ENCODE results near the gene TWF1. TPM values are rescaled to one million over a fixed set of nuclear protein-coding genes. Genes with fewer than 3 reads are reported as not detected.
A peak's percentile ranks its signal among the peaks of the same experiment; 100 is the strongest.

TWF1 gene
- total RNA-seq, 2 donors from 2014 or later: 115 to 149 TPM

DNA sequence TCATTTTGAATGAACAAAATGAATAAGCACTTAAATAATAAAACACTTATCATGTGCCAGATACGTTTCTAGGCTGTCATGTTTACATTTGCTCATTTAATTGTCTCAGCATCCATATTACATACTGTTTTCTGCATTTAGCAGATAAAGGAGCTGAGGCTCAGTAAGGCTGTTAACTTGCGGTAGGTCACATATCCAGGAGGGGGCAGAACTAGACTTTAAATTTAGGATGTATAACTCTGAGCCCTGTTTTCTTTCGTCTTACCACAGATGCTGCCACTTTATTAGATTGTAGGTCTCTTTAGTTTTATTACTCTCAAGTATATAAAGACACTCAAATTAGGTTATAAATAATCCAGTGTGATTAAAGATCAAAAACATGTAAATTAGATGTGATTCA is 29.6 kb downstream of the TWF1 start:
- H3K4me1 ChIP-seq: no peaks in the 10 kb centered on the region
- intact Hi-C loops (cut with DNase I): loop anchor here (5.0 kb wide), 1 partner anchor 106 kb away; no protein-coding TSS in a partner anchor
- no peak overlapping the region for H3K4me3 ChIP-seq
- H3K27me3 ChIP-seq: no peaks in the 10 kb centered on the region
- H3K9ac ChIP-seq (ENCODE audit: low read depth in 2 of 2, low read length in 2 of 2): no peak overlapping the region
- H3K9me3 ChIP-seq: no peaks in the 10 kb centered on the region
- H3K27ac ChIP-seq: no peak overlapping the region
- H3K36me3 ChIP-seq: no peaks in the 10 kb centered on the region
- DNase-seq: no peak
- TF ChIP-seq, protein P1, sequence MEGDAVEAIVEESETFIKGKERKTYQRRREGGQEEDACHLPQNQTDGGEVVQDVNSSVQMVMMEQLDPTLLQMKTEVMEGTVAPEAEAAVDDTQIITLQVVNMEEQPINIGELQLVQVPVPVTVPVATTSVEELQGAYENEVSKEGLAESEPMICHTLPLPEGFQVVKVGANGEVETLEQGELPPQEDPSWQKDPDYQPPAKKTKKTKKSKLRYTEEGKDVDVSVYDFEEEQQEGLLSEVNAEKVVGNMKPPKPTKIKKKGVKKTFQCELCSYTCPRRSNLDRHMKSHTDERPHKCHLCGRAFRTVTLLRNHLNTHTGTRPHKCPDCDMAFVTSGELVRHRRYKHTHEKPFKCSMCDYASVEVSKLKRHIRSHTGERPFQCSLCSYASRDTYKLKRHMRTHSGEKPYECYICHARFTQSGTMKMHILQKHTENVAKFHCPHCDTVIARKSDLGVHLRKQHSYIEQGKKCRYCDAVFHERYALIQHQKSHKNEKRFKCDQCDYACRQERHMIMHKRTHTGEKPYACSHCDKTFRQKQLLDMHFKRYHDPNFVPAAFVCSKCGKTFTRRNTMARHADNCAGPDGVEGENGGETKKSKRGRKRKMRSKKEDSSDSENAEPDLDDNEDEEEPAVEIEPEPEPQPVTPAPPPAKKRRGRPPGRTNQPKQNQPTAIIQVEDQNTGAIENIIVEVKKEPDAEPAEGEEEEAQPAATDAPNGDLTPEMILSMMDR (IDR thresholded peaks at IDR 0.05): peak; percentile 18

DNA sequence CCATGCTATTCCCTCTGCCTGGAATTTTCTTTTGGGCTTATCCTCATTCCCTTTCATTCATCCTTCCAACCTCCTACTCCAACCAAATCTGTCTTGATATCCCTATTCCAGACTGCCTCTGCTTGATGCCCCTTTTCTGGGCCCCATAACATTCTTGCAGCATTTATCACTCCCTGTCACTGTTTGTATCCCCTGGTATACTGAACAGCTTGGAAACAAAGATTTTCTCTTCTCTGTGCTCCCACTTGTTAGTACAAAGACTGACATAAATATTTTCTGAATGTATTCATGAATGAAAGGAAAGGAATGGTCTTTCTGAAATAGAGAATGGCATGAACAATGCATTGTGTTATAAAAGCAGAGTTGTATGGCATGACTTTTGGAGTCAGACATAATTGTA is 39.8 kb downstream of the TWF1 start:
- no peak for DNase-seq
- Histone ChIP-seq H3K9ac (ENCODE audit: low read depth in 2 of 2, low read length in 2 of 2) (no peak overlapping the region), H3K27me3 (no peaks in the 10 kb centered on the region), H3K36me3 (no peaks in the 10 kb centered on the region), H3K9me3 (no peaks in the 10 kb centered on the region), H3K4me3 (no peak overlapping the region), H3K27ac (no peak overlapping the region), H3K4me1 (no peaks in the 10 kb centered on the region)
- TF ChIP-seq, protein P1 (IDR thresholded peaks at IDR 0.05): no peak
- intact Hi-C loops (cut with DNase I): no loop called here

DNA sequence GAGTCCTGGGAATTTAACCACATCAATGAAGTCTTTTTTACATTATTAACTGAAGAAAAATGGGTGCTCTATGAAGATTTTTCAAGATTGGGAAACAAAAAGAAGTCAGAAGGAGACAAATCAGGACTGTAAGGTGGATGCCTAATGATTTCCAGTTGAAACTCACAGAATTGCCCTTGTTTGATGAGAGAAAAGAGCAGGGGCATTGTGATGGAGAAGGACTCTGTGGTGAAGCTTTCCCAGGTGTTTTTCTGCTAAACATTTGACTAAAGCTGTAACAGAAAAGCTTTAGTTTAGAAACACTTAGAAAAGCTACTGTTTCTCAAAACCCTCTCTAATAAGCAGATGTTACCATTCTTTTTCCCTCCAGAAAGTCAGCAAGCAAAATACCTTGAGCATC is 41.6 kb downstream of the TWF1 start:
- intact Hi-C loops (cut with DNase I): no loop called here
- TF ChIP-seq, protein P1 (IDR thresholded peaks at IDR 0.05): no peak
- Histone ChIP-seq H3K36me3 (no peaks in the 10 kb centered on the region), H3K4me1 (peaks cover 7% of the 10 kb centered on the region), H3K9ac (ENCODE audit: low read depth in 2 of 2, low read length in 2 of 2) (no peak overlapping the region), H3K27me3 (no peaks in the 10 kb centered on the region), H3K27ac (no peak overlapping the region), H3K9me3 (no peaks in the 10 kb centered on the region), H3K4me3 (no peak overlapping the region)
- DNase-seq: no peak

DNA sequence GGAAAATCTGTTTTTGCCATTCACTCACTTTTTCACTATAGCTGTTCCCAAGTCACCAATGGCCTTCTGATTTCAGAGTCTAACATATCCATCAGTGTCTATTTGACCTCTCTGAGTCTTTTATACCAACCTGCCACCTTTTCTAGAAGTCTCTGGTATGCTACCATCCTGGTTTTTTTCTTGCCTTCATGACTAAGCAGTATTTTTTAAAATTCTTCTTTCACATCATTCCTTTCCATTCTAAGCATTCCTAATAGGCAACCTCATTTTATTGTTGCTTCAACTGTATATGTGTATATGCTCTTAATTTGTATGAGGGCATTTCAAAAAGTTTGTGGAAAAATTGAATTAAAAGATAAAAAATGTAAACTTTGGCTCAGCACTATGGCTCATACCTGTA is 42.3 kb downstream of the TWF1 start:
- intact Hi-C loops (cut with DNase I): no loop called here

DNA sequence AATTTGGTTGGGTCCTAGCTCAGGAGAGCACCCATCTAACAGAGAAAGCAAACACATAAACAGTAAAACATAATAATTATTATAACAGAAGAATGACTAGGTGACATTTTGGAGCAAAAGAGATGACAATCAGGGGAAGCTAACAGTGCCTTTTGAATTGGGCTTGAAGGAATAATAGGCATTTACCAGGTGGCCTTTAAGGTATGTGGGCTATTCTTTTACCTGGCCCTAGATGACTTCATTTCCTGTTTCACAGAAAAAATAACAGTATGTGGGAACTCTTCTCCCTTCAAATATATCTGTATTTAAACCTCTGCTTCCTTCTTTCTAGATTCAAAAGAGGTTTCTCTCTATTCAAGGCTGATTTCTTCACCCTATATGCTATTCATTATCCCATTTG is 43.5 kb downstream of the TWF1 start:
- H3K4me1 ChIP-seq: peaks cover 7% of the 10 kb centered on the region
- no peak overlapping the region for H3K4me3 ChIP-seq
- H3K36me3 ChIP-seq: no peaks in the 10 kb centered on the region
- DNase-seq: no peak
- TF ChIP-seq, protein P1 (IDR thresholded peaks at IDR 0.05): no peak
- no peaks in the 10 kb centered on the region for H3K27me3 ChIP-seq
- H3K9ac ChIP-seq (ENCODE audit: low read depth in 2 of 2, low read length in 2 of 2): no peak overlapping the region
- intact Hi-C loops (cut with DNase I): no loop called here
- H3K9me3 ChIP-seq: no peaks in the 10 kb centered on the region
- no peak overlapping the region for H3K27ac ChIP-seq

More for the DNA sequence above, 42.3 kb downstream of the TWF1 start:
- no peak for DNase-seq
- H3K27ac ChIP-seq: no peak overlapping the region
- no peak overlapping the region for H3K4me3 ChIP-seq
- H3K4me1 ChIP-seq: peaks cover 7% of the 10 kb centered on the region
- TF ChIP-seq, protein P1 (IDR thresholded peaks at IDR 0.05): no peak
- H3K27me3 ChIP-seq: no peaks in the 10 kb centered on the region
- H3K9ac ChIP-seq (ENCODE audit: low read depth in 2 of 2, low read length in 2 of 2): no peak overlapping the region
- no peaks in the 10 kb centered on the region for H3K9me3 ChIP-seq
- H3K36me3 ChIP-seq: no peaks in the 10 kb centered on the region

DNA sequence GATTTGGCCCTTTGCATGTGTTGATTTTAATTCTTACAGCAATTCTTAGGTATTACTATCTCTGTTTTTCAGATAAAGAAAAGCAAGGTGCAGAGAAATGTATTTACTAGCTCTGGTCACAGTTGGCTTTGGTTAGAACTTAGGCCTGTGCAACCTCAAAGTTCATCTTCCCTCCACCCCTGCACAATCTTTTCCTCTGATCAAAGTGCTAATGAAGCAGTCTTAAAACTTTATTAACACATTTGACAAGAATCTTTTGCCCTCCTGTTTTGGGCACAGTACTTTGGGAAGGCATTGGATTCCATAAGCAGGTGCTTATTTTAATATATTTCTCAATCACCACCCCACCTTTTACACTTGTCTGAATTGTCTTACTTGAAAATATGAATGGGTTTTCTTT is 44.6 kb downstream of the TWF1 start:
- Histone ChIP-seq H3K9ac (ENCODE audit: low read depth in 2 of 2, low read length in 2 of 2) (no peak overlapping the region), H3K4me3 (no peak overlapping the region), H3K9me3 (no peaks in the 10 kb centered on the region), H3K36me3 (no peaks in the 10 kb centered on the region), H3K27me3 (no peaks in the 10 kb centered on the region), H3K27ac (no peak overlapping the region), H3K4me1 (peaks cover 7% of the 10 kb centered on the region)
- no peak for DNase-seq
- intact Hi-C loops (cut with DNase I): no loop called here
- TF ChIP-seq, protein P1 (IDR thresholded peaks at IDR 0.05): no peak
